A549 (cell line): ENCODE data around the gene TLR6.

ENCODE experiments used
- BHLHE40 ChIP-seq: IDR thresholded peaks from 2 replicates; pipeline ENCODE4 v1.6.1; 2012; ENCODE audit warnings: low read depth, low read length, inconsistent platforms
- CBX8 ChIP-seq: fragments of 200-600 bp; sonication (generic); IDR thresholded peaks from 2 replicates; pipeline ENCODE4 v1.6.1; 2016
- CTCF ChIP-seq: fragments of >200 bp; sonication (Bioruptor Twin); formaldehyde crosslinking; IDR thresholded peaks from 3 replicates; pipeline ENCODE4 v1.5.1; 2016
- EP300 ChIP-seq, 2 experiments: fragments of >200 bp; sonication (Bioruptor Twin); formaldehyde crosslinking; IDR thresholded peaks; 2 replicates in 1 of 2; 3 replicates in 1 of 2; pipeline ENCODE4 v1.6.1; 2016 to 2017
- POLR2A ChIP-seq: IDR thresholded peaks from 2 replicates; pipeline ENCODE4 v1.6.1; 2012; ENCODE audit warnings: mild to moderate bottlenecking, low read length
- POLR2AphosphoS2 ChIP-seq: conservative IDR thresholded peaks from 2 replicates; pipeline ENCODE4 v1.6.1; 2012; ENCODE audit warnings: low read length, improper control_type of control experiment, inconsistent platforms
- USF2 ChIP-seq: fragments of 450-650 bp; IDR thresholded peaks from 2 replicates; pipeline ENCODE4 v1.6.1; 2014; ENCODE audit warnings: antibody characterized with exemption

- TF ChIP-seq USF2 (no peak), CTCF (no peak), POLR2A (no peak), BHLHE40 (no peak), CBX8 (no peak), EP300 (IDR thresholded peaks at IDR 0.05) (no peak), POLR2AphosphoS2 (no peak)
Measured at GRCh38 chr4:38788317-38788716, 68.3 kb downstream of the TLR6 start.
